ENCODE data around the gene RNF14. TPM values are rescaled to one million over a fixed set of nuclear protein-coding genes. Genes with fewer than 3 reads are reported as not detected.

The RNF14 gene
- total and polyA plus RNA-seq, 2 donors (not counting 3 experiments of a cell fraction or from before 2014, with no cell fraction given) = 23.5 to 55.9 TPM

- Histone ChIP-seq H2AFZ (ENCODE audit: low read depth, low read length) (no peak overlapping the region), H3K9ac (replicated peaks; ENCODE audit: extremely low read depth, insufficient read depth, low read length) (no peak overlapping the region), H3K27me3 (ENCODE audit: control insufficient read depth in 2 of 2, insufficient read depth in 2 of 2, low read length in 2 of 2) (no peaks in the 10 kb centered on the region), H3K4me2 (ENCODE audit: insufficient read depth, low read length) (no peak overlapping the region), H3K36me3 (ENCODE audit: control insufficient read depth in 2 of 2, extremely low read depth in 1 of 2, insufficient read depth in 2 of 2, low read length in 2 of 2) (peaks cover 0 to 2% of the 10 kb centered on the region in 2 experiments), H4K20me1 (replicated peaks; ENCODE audit: control insufficient read depth, extremely low read depth, insufficient read depth, low read length) (no peaks in the 10 kb centered on the region), H3K9me3 (replicated peaks; ENCODE audit: control insufficient read depth, insufficient read depth, low read length) (no peaks in the 10 kb centered on the region), H3K79me2 (ENCODE audit: control insufficient read depth, insufficient read depth, low read length) (peaks cover 18% of the 10 kb centered on the region), H3K27ac (ENCODE audit: insufficient read depth, low read depth, low read length) (no peak overlapping the region), H3K4me3 (replicated peaks in 1 of 3; ENCODE audit: insufficient read depth in 1 of 3, low read depth in 1 of 3, low read length in 3 of 3) (no peak overlapping the region), H3K9me1 (replicated peaks; ENCODE audit: control insufficient read depth, extremely low read depth, insufficient read depth, low read length) (no peaks in the 10 kb centered on the region), H3K4me1 (ENCODE audit: control insufficient read depth, extremely low read depth, insufficient read depth, low read length) (peaks cover 18% of the 10 kb centered on the region)
- DNase-seq (ENCODE audit: low read depth, low spot score) = no peak
- TF ChIP-seq POLR2AphosphoS5 (IDR thresholded peaks at IDR 0.05; ENCODE audit: insufficient read depth, low read depth, low read length) (no peak), EZH2 (IDR thresholded peaks at IDR 0.05; ENCODE audit: borderline replicate concordance, low read depth, low read length, severe bottlenecking) (no peak), GATA2 (IDR thresholded peaks at IDR 0.05; ENCODE audit: insufficient read depth, insufficient read length, low read depth, low read length) (no peak), FOS (IDR thresholded peaks at IDR 0.05; ENCODE audit: borderline replicate concordance, insufficient read depth, low read length) (no peak), MAX (IDR thresholded peaks at IDR 0.05; ENCODE audit: insufficient read depth, insufficient read length) (no peak), MYC (IDR thresholded peaks at IDR 0.05; ENCODE audit: low read depth, low read length) (no peak), POLR2A (IDR thresholded peaks at IDR 0.05; ENCODE audit: low read depth, low read length) (no peak), JUN (IDR thresholded peaks at IDR 0.05; ENCODE audit: borderline replicate concordance, insufficient read depth, insufficient read length, low read depth) (no peak)
- TF ChIP-seq, protein P1, sequence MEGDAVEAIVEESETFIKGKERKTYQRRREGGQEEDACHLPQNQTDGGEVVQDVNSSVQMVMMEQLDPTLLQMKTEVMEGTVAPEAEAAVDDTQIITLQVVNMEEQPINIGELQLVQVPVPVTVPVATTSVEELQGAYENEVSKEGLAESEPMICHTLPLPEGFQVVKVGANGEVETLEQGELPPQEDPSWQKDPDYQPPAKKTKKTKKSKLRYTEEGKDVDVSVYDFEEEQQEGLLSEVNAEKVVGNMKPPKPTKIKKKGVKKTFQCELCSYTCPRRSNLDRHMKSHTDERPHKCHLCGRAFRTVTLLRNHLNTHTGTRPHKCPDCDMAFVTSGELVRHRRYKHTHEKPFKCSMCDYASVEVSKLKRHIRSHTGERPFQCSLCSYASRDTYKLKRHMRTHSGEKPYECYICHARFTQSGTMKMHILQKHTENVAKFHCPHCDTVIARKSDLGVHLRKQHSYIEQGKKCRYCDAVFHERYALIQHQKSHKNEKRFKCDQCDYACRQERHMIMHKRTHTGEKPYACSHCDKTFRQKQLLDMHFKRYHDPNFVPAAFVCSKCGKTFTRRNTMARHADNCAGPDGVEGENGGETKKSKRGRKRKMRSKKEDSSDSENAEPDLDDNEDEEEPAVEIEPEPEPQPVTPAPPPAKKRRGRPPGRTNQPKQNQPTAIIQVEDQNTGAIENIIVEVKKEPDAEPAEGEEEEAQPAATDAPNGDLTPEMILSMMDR (IDR thresholded peaks at IDR 0.05; ENCODE audit: extremely low read depth in 1 of 2, insufficient read depth in 1 of 2, low read depth in 1 of 2, low read length in 2 of 2) = no peak
- ChIA-PET POLR2A (no interaction called here), CTCF (interaction anchor here (2.6 kb wide), 1 partner anchor 177 kb away, joined by 15 read pairs; no protein-coding TSS in a partner anchor)
- BruUV-seq (replicated peaks) = no TSS peak
- dilution Hi-C loops (cut with MboI; ENCODE audit: extremely low pct_ligation_motif_present, low sequenced_read_pairs) = no loop called here
- FAIRE-seq = no peak
- intact Hi-C loops (cut with micrococcal nuclease) = no loop called here
Observed at GRCh38 chr5:141966963-141967333, 2.0 kb upstream of the RNF14 start.

Data from endothelial cell of umbilical vein (primary cell).